Measurements from ENCODE around the gene DECR2.

DNA sequence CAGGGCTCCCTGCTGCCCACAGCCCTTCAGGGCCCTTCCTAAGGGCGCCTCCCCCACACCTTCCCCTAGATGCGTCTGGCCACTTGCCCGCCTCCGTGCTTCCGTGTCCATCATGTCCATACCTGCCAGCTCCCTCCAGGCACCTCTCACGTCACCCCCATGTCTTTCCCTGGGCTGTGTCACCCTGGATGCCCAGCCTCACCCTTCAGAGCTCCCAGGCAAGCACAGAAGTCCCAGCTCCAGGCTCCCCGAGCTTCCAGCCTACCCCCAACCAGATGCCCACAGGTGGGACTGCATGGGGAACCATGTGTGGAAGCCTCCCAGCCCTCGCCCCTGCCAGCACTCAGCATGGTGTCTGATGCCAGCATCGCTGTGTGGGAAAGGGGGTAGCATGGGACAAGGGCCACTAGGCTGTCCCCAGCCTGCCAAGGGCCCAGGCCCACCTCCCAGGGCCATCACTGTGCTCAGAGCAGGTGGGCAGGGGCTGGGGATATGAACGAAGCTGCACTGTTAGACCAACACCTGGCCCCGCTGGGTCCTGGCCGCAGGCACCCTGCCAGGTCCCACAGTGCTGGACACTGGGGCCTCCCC is 47.3 kb upstream of the DECR2 start:
- TF ChIP-seq, protein P1, sequence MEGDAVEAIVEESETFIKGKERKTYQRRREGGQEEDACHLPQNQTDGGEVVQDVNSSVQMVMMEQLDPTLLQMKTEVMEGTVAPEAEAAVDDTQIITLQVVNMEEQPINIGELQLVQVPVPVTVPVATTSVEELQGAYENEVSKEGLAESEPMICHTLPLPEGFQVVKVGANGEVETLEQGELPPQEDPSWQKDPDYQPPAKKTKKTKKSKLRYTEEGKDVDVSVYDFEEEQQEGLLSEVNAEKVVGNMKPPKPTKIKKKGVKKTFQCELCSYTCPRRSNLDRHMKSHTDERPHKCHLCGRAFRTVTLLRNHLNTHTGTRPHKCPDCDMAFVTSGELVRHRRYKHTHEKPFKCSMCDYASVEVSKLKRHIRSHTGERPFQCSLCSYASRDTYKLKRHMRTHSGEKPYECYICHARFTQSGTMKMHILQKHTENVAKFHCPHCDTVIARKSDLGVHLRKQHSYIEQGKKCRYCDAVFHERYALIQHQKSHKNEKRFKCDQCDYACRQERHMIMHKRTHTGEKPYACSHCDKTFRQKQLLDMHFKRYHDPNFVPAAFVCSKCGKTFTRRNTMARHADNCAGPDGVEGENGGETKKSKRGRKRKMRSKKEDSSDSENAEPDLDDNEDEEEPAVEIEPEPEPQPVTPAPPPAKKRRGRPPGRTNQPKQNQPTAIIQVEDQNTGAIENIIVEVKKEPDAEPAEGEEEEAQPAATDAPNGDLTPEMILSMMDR (IDR thresholded peaks at IDR 0.05; ENCODE audit: low read depth, low read length, poor library complexity, severe bottlenecking): no peak
- TF ChIP-seq EZH2phosphoT487 (IDR thresholded peaks at IDR 0.05; ENCODE audit: borderline replicate concordance, low read length): no peak
